A204.1 (cell line): ENCODE results near the gene DTYMK.
"Not testable (repeated sequence)": the region's sequence is repeated elsewhere in the genome, so short reads cannot be mapped to it uniquely, and the experiment has no call there.

Source experiments
- FAIRE-seq: peaks from 2 replicates; lab custom pipeline; 2012; peaks lifted over from hg19 to GRCh38; lab: Jason Lieb, UNC

The DTYMK gene

DNA sequence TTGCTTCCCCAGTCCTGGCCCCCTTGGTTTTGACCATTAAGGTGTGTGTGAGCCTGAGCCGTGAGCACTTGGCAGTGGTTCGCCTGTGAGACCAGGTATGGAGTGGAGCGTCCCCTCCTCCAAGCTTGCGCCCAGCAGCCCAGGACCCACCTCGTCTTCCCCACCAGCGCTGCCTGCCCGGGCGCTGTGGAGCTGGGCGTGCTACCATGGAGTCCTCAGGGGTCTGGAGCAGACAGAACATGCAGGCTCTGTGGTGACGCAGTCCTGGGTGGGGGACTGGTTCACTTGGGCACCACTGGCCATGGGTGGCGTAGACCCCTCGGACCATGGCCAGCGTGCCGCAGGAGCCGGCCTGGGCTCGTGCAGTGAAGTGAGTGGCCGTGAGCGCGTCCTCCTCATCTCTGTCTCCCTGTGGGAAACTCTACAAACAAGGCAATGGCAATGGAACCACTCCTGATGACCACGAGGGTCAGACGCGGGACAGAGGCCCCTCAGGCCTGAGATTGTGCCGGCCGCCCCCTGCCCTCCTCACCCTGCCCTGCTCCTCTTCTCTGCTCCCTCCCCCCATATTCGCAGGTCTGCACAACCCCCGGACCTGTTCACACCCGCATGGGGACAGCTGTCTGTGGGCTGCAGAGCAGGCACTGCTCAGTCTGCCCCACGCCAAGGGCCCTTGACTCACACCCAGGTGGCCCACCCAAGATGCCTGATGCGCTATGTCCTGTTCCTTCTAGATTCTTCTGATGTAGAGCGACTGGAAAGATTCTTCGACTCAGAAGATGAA, 15.0 kb downstream of the DTYMK start:
- FAIRE-seq: no peak

- no peak for FAIRE-seq
These were observed 16.1 kb downstream of the DTYMK start for GRCh38 chr2:241670333-241671110.

DNA sequence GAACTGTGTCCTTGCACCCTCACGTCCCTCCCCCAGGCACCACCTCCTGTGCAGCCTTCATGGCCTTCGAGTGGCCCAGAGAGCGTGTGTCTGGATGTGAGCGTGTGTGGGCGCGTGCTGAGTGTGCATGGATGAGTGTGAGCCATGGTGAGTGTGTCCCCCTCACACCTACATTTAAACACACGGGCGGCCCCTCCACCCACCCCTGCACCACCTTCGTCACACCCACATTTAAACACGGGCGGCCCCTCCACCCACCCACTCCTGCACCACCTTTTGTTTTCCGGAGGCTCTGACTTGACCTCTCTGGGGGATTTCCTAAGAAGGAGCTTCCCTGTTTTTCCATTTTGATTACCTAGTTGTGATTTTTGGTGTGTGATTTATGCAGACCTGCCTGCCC, 17.8 kb downstream of the DTYMK start:
- no peak for FAIRE-seq

DNA sequence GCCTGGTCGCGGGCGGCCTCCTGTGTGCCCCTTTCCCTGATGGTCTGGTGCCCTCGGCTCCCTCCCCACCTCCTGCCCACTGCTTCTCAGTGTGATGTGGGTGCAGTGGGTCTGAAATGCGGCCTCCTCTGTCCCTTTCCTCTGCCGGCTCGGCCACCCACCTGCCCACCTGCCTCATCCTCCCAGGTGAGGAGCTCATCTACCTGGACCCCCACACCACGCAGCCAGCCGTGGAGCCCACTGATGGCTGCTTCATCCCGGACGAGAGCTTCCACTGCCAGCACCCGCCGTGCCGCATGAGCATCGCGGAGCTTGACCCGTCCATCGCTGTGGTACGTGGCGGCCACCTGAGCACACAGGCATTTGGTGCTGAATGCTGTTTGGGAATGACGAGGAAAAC, 18.3 kb downstream of the DTYMK start:
- no peak for FAIRE-seq

GRCh38 chr2:241666627-241667400, 19.8 kb downstream of the DTYMK start:
- FAIRE-seq: no peak

GRCh38 chr2:241665731-241666440, 20.7 kb downstream of the DTYMK start:
- FAIRE-seq: no peak

GRCh38 chr2:241662731-241663130, 23.9 kb downstream of the DTYMK start:
- not testable (repeated sequence) for FAIRE-seq

DNA sequence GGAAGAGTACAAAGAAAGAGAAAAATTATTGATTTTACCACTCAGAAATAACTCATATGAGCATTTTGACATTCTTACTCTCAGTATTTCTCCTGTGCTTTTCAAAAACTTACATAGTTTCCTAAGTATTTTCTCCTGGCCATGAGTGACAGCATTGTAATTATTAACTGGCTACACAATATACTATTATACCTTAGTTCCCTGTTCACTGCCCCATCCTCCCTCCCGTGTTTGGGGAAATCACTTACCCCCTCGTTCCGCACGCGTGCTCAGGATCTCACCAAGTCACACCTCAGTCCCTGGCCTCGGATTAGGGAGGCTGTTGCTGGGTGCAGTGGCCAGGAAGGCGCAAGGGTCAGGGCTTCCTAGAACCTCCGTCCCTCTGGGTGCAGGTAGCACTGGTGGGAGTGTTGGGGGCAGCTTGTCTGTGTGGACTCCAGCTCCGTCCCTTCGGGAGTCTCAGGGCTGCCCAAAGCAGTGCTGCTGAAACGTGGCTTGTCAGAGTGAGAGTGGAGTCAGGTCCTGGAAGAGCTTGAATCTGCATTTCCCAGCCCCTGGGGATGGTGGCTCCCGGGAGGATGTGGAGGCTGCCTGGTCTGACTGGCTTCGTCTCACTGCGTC, 25.9 kb downstream of the DTYMK start:
- no peak for FAIRE-seq

DNA sequence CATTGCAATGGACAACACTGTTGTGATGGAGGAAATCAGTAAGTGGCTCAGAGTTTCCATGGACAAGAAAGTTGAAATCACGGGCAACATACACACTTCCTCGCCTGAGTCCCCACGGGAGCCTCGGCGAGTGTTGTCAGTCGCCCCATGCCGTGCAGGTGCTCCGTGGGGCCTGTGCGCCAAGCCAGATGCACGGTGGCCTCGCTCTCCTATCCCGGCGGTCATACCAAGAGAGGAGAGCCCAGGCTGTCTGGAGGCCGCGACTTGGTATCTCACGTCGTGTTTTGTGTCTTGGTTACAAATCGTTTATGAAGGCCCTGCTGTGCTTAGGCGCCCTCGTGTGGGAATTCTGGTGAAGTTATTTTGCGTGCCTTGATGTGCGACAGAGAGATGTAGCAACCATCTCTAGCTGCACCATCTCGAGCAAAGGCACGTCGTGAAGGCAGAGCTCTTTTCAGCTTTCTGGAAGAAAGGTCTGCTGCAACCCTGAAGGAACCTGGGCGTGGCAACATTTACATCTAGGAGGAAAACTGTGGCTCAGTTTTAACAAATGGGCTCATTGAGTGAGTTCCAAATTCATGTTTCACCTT, 27.4 kb downstream of the DTYMK start:
- FAIRE-seq: peak; percentile 53

DNA sequence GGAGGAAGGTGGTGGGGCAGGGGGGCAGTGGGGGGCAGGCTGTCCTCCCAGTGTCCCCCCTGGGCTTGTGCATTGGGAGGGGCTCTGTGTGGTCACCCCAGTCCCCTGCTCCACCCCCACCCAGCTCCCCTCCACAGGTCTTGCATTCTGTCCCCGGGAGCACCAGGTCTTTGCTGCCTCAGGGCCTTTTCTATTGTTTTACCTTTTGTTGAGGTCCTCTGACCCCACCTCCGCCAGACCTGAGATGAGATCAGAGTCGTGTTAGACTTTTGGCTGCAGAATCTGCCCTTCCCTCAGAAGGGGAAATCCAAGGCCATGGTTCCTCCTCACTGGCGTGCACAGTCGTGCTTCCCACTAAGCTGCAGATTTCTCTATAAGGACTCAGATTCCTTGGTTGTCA, 28.3 kb downstream of the DTYMK start:
- FAIRE-seq: no peak

- FAIRE-seq: no peak
These were observed 28.8 kb downstream of the DTYMK start for GRCh38 chr2:241657786-241658254.

DNA sequence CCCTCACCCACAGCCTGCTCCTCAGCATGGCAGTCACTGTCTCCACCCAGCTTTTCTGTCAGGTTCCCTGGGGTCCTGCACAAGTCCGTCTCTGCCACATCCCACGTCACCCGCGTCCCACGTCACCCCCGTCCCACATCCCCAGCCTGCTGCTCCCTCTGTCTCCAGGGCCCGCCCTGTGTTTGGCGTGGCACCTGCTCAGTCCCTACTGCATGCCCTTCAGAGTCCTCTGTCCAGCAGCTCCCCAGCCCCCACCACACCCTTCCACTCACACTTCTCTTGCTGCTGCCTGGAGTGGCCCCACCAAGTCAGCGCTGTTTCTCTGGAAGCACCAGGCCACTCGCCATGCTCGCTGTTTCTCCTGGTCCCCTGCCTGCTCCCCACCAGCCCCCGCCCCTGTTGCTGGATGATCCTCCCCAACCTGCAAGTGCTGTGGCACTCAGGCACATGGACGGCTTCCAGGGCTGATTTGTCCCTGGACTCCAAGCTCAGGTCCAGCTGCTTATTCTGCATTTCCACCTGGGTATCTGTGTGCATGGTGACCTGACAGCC, 30.3 kb downstream of the DTYMK start:
- FAIRE-seq: no peak

GRCh38 chr2:241655516-241656189, 31.0 kb downstream of the DTYMK start:
- FAIRE-seq: no peak

DNA sequence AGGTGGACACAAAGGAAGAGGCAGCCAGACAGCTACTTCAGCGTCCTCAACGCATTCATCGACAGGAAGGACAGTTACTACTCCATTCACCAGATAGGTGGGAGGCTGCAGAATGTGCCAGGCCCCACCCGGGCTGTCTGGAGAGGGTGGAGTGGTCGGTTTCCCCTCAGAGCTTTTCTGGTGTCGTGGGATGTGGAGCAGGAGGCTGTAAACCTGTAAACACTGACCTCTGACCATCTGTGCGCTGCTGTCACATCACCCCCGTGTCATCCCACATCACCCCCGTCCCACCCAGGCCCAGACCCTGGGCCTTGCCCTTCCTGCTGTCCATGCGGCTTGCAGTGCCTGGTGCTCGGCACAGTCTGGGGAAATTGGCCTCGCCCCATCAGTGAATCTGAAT, 32.1 kb downstream of the DTYMK start:
- no peak for FAIRE-seq

DNA sequence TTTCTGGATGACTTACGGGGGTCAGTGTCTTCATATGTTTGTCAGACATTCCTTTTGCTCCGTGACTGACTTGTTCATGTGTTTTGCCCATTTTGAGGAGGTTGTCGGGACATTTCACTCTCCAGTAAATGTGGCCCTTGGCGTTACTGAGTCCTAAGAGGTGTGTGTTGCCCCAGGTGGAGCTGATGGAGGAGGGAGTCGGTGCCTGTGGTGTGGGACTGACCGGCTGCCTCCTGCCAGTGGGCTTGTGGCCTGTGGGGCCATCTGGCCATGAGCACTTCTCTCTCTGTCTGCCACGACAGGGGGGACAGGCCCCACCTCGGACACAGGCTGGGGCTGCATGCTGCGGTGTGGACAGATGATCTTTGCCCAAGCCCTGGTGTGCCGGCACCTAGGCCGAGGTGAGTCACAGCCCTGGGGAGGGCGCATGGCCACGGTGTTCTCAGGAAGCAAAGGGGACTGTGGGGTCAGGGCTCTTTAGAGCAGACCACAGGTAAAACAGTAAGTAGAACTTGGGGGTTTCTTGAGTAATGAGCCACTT, 33.3 kb downstream of the DTYMK start:
- no peak for FAIRE-seq

DNA sequence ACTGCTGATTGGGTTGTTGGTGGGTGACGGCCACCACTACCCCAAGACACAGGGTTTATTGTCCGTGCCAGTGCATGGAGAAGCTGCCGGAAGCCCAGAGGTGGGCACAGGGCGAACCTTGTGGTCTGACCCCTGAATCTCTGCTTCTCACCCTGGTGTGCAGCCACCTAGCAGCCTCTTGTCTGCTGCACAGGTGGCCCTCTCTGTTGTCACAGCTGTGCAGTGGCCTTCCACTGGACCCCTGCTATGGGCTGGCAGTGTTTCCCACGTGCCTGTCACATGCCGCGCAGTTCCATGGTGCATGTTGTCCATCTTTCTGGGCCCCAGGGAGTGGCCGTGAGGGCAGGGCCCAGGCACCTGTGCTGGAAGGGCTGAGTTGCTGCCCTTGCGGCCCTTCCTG, 33.9 kb downstream of the DTYMK start:
- FAIRE-seq: no peak

DNA sequence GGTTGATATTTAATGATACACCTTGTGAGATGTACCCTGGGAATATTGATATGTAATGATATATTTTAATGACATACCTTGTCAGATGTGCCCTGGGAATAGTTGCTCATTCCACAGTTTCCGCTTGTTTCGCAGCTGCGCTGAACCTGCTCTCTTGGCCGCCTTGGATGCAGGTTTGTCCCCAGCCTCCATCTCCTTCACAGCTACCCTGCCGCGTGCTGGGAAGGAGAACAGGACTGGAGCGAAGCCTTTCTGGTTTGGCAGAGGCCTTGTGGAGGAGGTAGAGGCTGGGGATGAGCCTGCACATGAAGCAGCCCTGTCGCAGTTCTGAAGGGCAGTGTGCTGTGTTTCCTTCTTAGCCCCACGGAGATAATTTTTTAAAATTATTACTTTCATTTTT, 34.5 kb downstream of the DTYMK start:
- no peak for FAIRE-seq

- no peak for FAIRE-seq
These were observed 36.7 kb downstream of the DTYMK start for GRCh38 chr2:241649927-241650326.

GRCh38 chr2:241649404-241649803, 37.2 kb downstream of the DTYMK start:
- FAIRE-seq: no peak

DNA sequence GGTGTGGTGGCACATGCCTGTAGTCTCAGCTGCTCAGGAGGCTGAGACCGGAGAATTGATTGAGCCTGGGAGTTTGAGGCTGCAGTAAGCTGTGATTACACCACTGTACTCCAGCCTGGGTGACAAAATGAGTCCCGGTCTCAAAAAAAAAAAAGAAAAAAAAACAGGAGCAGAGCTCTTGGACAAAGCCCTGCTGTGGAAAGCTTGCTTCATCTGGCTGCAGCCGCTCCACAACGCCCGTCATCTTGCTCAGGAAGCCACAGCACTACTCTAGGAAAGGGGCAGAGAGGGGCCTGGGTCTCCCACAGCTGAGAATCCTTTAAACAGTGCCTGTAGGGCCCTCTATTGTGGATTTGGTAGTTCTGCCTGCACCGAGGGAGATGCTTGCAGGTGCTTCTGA, 38.2 kb downstream of the DTYMK start:
- no peak for FAIRE-seq
